Activated naive CD4-positive, alpha-beta T cell treated with anti-CD3 and anti-CD28 coated beads for 36 hours (primary cell): ENCODE data around the gene FREM1. TPM values are rescaled to one million over a fixed set of nuclear protein-coding genes. Genes with fewer than 3 reads are reported as not detected.

ENCODE experiments used
- CTCF ChIA-PET: fragments of 350-600 bp; sonication (Branson Sonifier 250); formaldehyde crosslinking; loops from one replicate; lab custom pipeline; 2021; ENCODE audit warnings: antibody characterized with exemption; lab: Charles Lee
- DNase-seq: peaks from one replicate; pipeline ENCODE4 v3.0.0-alpha.2; 2020
- H3K27ac Mint-ChIP-seq: one replicate; pipeline ENCODE4 v1.8.0; 2021; ENCODE audit warnings: mild to moderate bottlenecking, mixed read lengths
- H3K27me3 Mint-ChIP-seq: one replicate; pipeline ENCODE4 v1.8.0; 2021; ENCODE audit warnings: low read depth, mixed read lengths
- H3K36me3 Mint-ChIP-seq: one replicate; pipeline ENCODE4 v1.8.0; 2021; ENCODE audit warnings: low read depth, mixed read lengths
- H3K4me1 Mint-ChIP-seq: one replicate; pipeline ENCODE4 v1.8.0; 2021; ENCODE audit warnings: low read depth, mixed read lengths
- H3K4me3 Mint-ChIP-seq: one replicate; pipeline ENCODE4 v1.8.0; 2021; ENCODE audit warnings: mild to moderate bottlenecking, moderate library complexity, mixed read lengths
- H3K9me3 Mint-ChIP-seq: one replicate; pipeline ENCODE4 v1.8.0; 2021; ENCODE audit warnings: mixed read lengths
- intact Hi-C: fragments of 100-400 bp; cut with micrococcal nuclease; formaldehyde crosslinking; loops from one replicate; pipeline ENCODE4 v1.15.1; 2023
- total RNA-seq, 2 experiments: library from RNA; stranded (reverse); gene quantifications; one replicate each; pipeline ENCODE4 v1.2.3, GENCODE V29; 2021

FREM1 gene
- total RNA-seq, 2 experiments from 2014 or later = not detected

DNA sequence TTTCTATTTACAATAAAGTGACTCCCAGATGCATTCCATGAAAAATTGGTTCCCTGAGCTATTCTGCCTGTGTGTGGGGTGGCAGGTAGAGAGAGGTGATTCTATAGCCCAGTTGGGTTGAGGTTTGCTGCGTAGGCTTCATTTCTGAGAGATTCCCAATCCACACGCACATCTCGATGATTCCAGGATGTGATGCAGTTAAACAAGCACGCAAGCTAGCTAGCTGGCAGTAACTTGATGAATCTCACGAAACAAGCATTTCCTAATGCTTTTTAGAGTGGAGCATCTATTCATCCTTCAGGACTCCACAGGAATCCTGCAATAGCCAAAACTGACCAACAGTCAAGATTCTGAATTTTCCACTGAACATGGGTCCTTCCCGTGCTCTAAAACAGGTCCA is 143.9 kb downstream of the FREM1 start:
- no peak for DNase-seq
- Mint-ChIP-seq H3K9me3 (no peaks in the 10 kb centered on the region), H3K4me1 (peaks cover 2% of the 10 kb centered on the region), H3K36me3 (no peaks in the 10 kb centered on the region), H3K27ac (no peak overlapping the region), H3K27me3 (peaks cover 20% of the 10 kb centered on the region), H3K4me3 (no peak overlapping the region)
- intact Hi-C loops = loop anchor here (5.0 to 10.0 kb wide), 3 partner anchors 376 to 1339 kb away; no protein-coding TSS in a partner anchor
- CTCF ChIA-PET = interaction anchor here (0.9 to 2.5 kb wide), 7 partner anchors 9 to 369 kb away, joined by 3 to 9 read pairs (median 3); partner anchors contain the start of gene ZDHHC21

- Mint-ChIP-seq H3K36me3 (no peaks in the 10 kb centered on the region), H3K4me1 (no peaks in the 10 kb centered on the region), H3K9me3 (no peaks in the 10 kb centered on the region), H3K27me3 (peaks cover 7% of the 10 kb centered on the region), H3K27ac (peak overlapping the region; percentile 22), H3K4me3 (no peak overlapping the region)
- no peak for DNase-seq
- CTCF ChIA-PET = no interaction called here
- intact Hi-C loops = loop anchor here (10.0 kb wide), 1 partner anchor 407 kb away; no protein-coding TSS in a partner anchor
Measured at GRCh38 chr9:14761584-14761983, 148.6 kb downstream of the FREM1 start.

GRCh38 chr9:14760060-14760459 is 150.2 kb downstream of the FREM1 start:
- H3K4me3 Mint-ChIP-seq = no peak overlapping the region
- peaks cover 7% of the 10 kb centered on the region for H3K27me3 Mint-ChIP-seq
- H3K36me3 Mint-ChIP-seq = no peaks in the 10 kb centered on the region
- no peak overlapping the region for H3K27ac Mint-ChIP-seq
- no peak for DNase-seq
- H3K9me3 Mint-ChIP-seq = no peaks in the 10 kb centered on the region
- intact Hi-C loops = loop anchor here (10.0 kb wide), 1 partner anchor 405 kb away; no protein-coding TSS in a partner anchor
- CTCF ChIA-PET = no interaction called here
- no peaks in the 10 kb centered on the region for H3K4me1 Mint-ChIP-seq

DNA sequence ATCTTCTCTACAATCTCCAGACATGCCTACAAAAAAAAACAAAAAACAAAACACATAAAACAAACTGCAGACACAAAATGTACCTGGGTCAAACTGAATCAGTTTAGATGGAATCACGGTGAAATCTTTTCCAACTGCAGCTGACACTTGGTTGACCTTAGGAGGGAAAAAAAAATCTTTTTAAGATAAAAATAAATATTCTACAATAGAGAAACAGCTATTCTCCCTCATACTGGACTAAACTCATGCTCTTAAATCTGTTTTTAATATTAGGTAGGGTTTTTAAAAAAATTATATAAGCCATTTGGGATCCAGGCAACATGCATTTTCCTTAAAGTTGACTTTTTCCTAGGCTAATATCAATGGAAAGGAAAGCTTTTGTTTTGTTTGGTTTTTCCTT is 153.9 kb downstream of the FREM1 start:
- Mint-ChIP-seq H3K27me3 (peaks cover 14% of the 10 kb centered on the region), H3K27ac (no peak overlapping the region), H3K4me3 (no peak overlapping the region), H3K9me3 (no peaks in the 10 kb centered on the region), H3K36me3 (no peaks in the 10 kb centered on the region), H3K4me1 (no peaks in the 10 kb centered on the region)
- intact Hi-C loops = no loop called here
- CTCF ChIA-PET = no interaction called here
- no peak for DNase-seq

DNA sequence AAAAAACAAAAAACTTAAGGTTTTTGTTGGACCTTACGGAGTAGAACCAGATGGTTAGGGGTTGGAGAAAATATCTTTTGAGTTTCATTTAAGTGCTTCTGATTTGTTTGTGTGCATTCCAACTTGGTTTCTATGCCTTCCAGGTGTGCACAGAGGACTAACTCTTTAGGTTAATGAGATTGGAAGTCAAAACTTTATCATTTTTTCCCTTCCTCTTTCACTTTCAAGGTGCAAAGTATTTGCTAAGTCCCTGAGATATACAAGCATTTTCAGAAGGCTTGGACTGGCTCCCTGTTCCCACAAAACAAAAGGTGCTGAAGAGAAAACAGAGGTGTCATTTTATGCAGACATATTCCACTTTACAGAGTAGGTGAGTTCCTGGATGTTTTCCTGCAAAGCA is 157.4 kb downstream of the FREM1 start:
- no peaks in the 10 kb centered on the region for H3K36me3 Mint-ChIP-seq
- H3K4me1 Mint-ChIP-seq = peaks cover 16% of the 10 kb centered on the region
- H3K4me3 Mint-ChIP-seq = no peak overlapping the region
- H3K27ac Mint-ChIP-seq = no peak overlapping the region
- H3K27me3 Mint-ChIP-seq = peaks cover 21% of the 10 kb centered on the region
- H3K9me3 Mint-ChIP-seq = no peaks in the 10 kb centered on the region
- CTCF ChIA-PET = no interaction called here
- no peak for DNase-seq
- intact Hi-C loops = no loop called here

- DNase-seq = no peak
- Mint-ChIP-seq H3K36me3 (no peaks in the 10 kb centered on the region), H3K4me1 (peaks cover 16% of the 10 kb centered on the region), H3K27me3 (peaks cover 23% of the 10 kb centered on the region), H3K9me3 (no peaks in the 10 kb centered on the region), H3K4me3 (no peak overlapping the region), H3K27ac (no peak overlapping the region)
- CTCF ChIA-PET = no interaction called here
- intact Hi-C loops = no loop called here
Measured at GRCh38 chr9:14752271-14752670, 158.0 kb downstream of the FREM1 start.

DNA sequence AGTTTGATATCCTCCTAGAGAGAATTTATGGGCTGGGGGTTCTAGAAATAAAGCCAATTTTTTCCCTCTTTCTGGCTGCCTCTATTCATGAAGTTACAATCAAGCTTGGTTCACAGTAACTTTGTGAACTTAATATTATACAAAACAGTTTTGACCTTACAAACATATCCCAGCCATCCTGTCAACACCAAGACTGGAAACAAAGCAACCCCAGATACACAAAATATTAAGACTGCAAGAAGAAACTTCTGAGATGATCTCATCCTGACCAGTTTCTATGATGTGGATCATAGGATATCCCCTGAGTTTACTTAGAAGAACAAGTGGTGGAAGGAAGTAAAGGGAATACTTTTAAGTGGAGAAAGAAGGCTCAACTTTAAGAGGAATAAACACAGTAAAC is 159.4 kb downstream of the FREM1 start:
- H3K36me3 Mint-ChIP-seq = no peaks in the 10 kb centered on the region
- CTCF ChIA-PET = interaction anchor here (0.6 to 1.1 kb wide), 3 partner anchors 15 to 1264 kb away, joined by 3 read pairs; no protein-coding TSS in a partner anchor
- intact Hi-C loops = no loop called here

DNA sequence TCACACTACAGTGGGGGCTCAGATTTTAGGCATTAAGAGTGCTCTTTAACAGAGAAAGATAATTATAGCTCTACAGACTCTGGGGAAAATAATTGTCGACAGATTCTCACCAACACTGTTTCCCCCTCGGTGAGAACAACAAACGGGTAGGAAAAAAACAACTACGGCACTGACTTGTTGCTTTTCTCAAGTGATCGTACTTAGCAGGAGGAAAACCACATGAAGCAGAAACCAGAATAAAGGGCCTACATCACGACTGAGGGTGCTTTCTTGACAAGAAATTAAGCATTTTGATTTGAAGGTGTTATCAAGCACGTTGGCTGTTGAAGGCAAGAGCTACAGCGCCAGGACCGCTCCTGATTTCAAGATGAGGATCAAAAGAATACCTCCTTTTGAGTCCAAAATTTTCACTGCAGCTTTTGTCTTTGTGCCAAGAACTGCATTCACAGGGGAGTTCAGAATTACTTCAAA is 160.5 kb downstream of the FREM1 start:
- H3K27me3 Mint-ChIP-seq = peaks cover 23% of the 10 kb centered on the region

More for the DNA sequence above, 159.4 kb downstream of the FREM1 start:
- H3K27me3 Mint-ChIP-seq = peaks cover 23% of the 10 kb centered on the region
- H3K9me3 Mint-ChIP-seq = no peaks in the 10 kb centered on the region
- DNase-seq = no peak
- H3K4me3 Mint-ChIP-seq = no peak overlapping the region
- H3K4me1 Mint-ChIP-seq = peaks cover 16% of the 10 kb centered on the region
- H3K27ac Mint-ChIP-seq = no peak overlapping the region

GRCh38 chr9:14748373-14748772 is 161.9 kb downstream of the FREM1 start:
- peaks cover 20% of the 10 kb centered on the region for H3K27me3 Mint-ChIP-seq
- CTCF ChIA-PET = no interaction called here
- DNase-seq = no peak
- intact Hi-C loops = no loop called here
- no peak overlapping the region for H3K27ac Mint-ChIP-seq
- H3K9me3 Mint-ChIP-seq = peaks cover 3% of the 10 kb centered on the region
- no peaks in the 10 kb centered on the region for H3K36me3 Mint-ChIP-seq
- H3K4me1 Mint-ChIP-seq = peaks cover 16% of the 10 kb centered on the region
- H3K4me3 Mint-ChIP-seq = no peak overlapping the region

More for the DNA sequence above, 160.5 kb downstream of the FREM1 start:
- CTCF ChIA-PET = interaction anchor here (1.0 kb wide), 1 partner anchor 97 kb away, joined by 3 read pairs; no protein-coding TSS in a partner anchor
- intact Hi-C loops = no loop called here
- DNase-seq = no peak
- H3K4me1 Mint-ChIP-seq = peaks cover 16% of the 10 kb centered on the region
- H3K4me3 Mint-ChIP-seq = no peak overlapping the region
- no peaks in the 10 kb centered on the region for H3K36me3 Mint-ChIP-seq
- H3K9me3 Mint-ChIP-seq = peaks cover 2% of the 10 kb centered on the region
- no peak overlapping the region for H3K27ac Mint-ChIP-seq

- Mint-ChIP-seq H3K27me3 (peaks cover 17% of the 10 kb centered on the region), H3K27ac (no peak overlapping the region), H3K4me3 (no peak overlapping the region), H3K9me3 (peaks cover 3% of the 10 kb centered on the region), H3K4me1 (peaks cover 16% of the 10 kb centered on the region), H3K36me3 (no peaks in the 10 kb centered on the region)
- CTCF ChIA-PET = no interaction called here
- intact Hi-C loops = no loop called here
- DNase-seq = no peak
Measured at GRCh38 chr9:14747111-14747510, 163.1 kb downstream of the FREM1 start.

DNA sequence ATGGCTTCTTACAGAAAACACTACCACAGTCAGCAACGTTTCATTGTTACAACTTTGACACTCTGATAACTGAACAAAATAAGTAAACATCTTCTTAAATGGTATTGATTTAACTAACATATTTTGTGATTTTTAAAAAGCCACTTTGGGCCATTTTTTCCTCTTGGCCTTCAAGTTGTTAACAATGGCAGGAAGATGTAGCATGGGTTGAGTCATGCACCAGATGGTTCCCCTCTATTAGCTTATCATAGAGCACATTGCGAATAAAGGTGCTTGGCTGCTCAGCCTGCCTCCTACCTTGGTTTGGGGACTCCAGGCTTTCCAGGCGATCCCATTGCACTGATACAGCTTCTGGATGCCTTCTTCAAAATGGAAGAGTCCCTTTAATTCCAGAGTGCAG is 163.6 kb downstream of the FREM1 start:
- H3K36me3 Mint-ChIP-seq = no peaks in the 10 kb centered on the region
- CTCF ChIA-PET = interaction anchor here (1.1 kb wide), 1 partner anchor 85 kb away, joined by 3 read pairs; no protein-coding TSS in a partner anchor
- H3K4me1 Mint-ChIP-seq = peaks cover 16% of the 10 kb centered on the region
- H3K27me3 Mint-ChIP-seq = peaks cover 17% of the 10 kb centered on the region
- H3K4me3 Mint-ChIP-seq = no peak overlapping the region
- H3K9me3 Mint-ChIP-seq = peaks cover 3% of the 10 kb centered on the region
- intact Hi-C loops = no loop called here
- DNase-seq = no peak
- H3K27ac Mint-ChIP-seq = no peak overlapping the region

- peaks cover 3% of the 10 kb centered on the region for H3K9me3 Mint-ChIP-seq
- no peak overlapping the region for H3K27ac Mint-ChIP-seq
- intact Hi-C loops = no loop called here
Measured at GRCh38 chr9:14744768-14745167, 165.5 kb downstream of the FREM1 start.

DNA sequence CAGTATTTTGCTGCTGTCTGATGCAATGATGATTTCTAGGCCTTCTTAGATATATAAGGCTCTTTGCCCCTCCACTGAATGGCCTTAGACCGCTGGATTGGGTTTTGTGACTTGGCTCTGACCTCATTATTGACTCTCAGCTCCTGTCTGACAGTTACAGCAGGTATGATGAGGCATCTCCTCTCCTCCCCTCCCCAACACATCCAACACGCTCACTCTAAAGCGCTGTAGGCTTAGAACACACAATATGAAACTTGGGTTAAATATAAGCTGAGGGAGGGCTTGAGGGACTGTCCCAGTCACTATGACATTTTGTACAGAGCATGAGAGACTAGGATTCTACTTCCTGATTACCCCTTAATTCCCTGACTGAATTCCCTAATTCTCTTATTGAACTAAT is 168.9 kb downstream of the FREM1 start:
- DNase-seq = no peak
- H3K4me1 Mint-ChIP-seq = no peaks in the 10 kb centered on the region
- H3K27me3 Mint-ChIP-seq = peaks cover 15% of the 10 kb centered on the region
- intact Hi-C loops = no loop called here
- CTCF ChIA-PET = interaction anchor here (0.6 kb wide), 1 partner anchor 35 kb away, joined by 3 read pairs; no protein-coding TSS in a partner anchor
- no peak overlapping the region for H3K27ac Mint-ChIP-seq
- no peaks in the 10 kb centered on the region for H3K36me3 Mint-ChIP-seq
- H3K9me3 Mint-ChIP-seq = peaks cover 3% of the 10 kb centered on the region
- H3K4me3 Mint-ChIP-seq = no peak overlapping the region

More at GRCh38 chr9:14744768-14745167, 165.5 kb downstream of the FREM1 start:
- no peaks in the 10 kb centered on the region for H3K36me3 Mint-ChIP-seq
- no peak overlapping the region for H3K4me3 Mint-ChIP-seq
- CTCF ChIA-PET = no interaction called here
- H3K27me3 Mint-ChIP-seq = peaks cover 16% of the 10 kb centered on the region
- H3K4me1 Mint-ChIP-seq = peaks cover 8% of the 10 kb centered on the region
- DNase-seq = no peak
